H9 (cell line): ENCODE results near the gene PGBD5. TPM values are rescaled to one million over a fixed set of nuclear protein-coding genes. Genes with fewer than 3 reads are reported as not detected.

Experiments
- DNase-seq: peaks from one replicate; pipeline ENCODE4 v3.0.0-alpha.2; 2017
- H2AFZ ChIP-seq: one replicate; pipeline ENCODE4 v1.6.1; 2013; ENCODE audit warnings: mild to moderate bottlenecking, low read length, control low read depth, moderate library complexity
- H2AK5ac ChIP-seq: 2 replicates; pipeline ENCODE4 v1.6.1; 2013; ENCODE audit warnings: low read length, control low read depth, mixed read lengths; ENCODE audit not compliant: insufficient read length
- H2BK120ac ChIP-seq: one replicate; pipeline ENCODE4 v1.6.1; 2013; ENCODE audit warnings: low read depth, mild to moderate bottlenecking, low read length, control low read depth, inconsistent platforms; ENCODE audit not compliant: poor library complexity, severe bottlenecking
- H2BK12ac ChIP-seq: 2 replicates; pipeline ENCODE4 v1.6.1; 2013; ENCODE audit warnings: low read length, control low read depth, mixed read lengths, low read depth; ENCODE audit not compliant: insufficient read length
- H2BK15ac ChIP-seq: 2 replicates; pipeline ENCODE4 v1.6.1; 2013; ENCODE audit warnings: low read depth, low read length, control low read depth
- H2BK20ac ChIP-seq: one replicate; pipeline ENCODE4 v1.6.1; 2013; ENCODE audit warnings: low read depth, mild to moderate bottlenecking, low read length, control low read depth, inconsistent platforms; ENCODE audit not compliant: poor library complexity, severe bottlenecking
- H2BK5ac ChIP-seq: 2 replicates; pipeline ENCODE4 v1.6.1; 2013; ENCODE audit warnings: low read length, control low read depth, mixed read lengths; ENCODE audit not compliant: insufficient read length
- H3K14ac ChIP-seq: 2 replicates; pipeline ENCODE4 v1.6.1; 2013; ENCODE audit warnings: low read length, control low read depth; ENCODE audit not compliant: insufficient read depth
- H3K18ac ChIP-seq: 2 replicates; pipeline ENCODE4 v1.6.1; 2013; ENCODE audit warnings: low read depth, mild to moderate bottlenecking, mixed read lengths, low read length, control low read depth; ENCODE audit not compliant: insufficient read length
- H3K23ac ChIP-seq: 2 replicates; pipeline ENCODE4 v1.6.1; 2013; ENCODE audit warnings: low read length, control low read depth, mixed read lengths, low read depth; ENCODE audit not compliant: insufficient read length
- H3K23me2 ChIP-seq: 2 replicates; pipeline ENCODE4 v1.6.1; 2013; ENCODE audit warnings: low read depth, mild to moderate bottlenecking, mixed read lengths, low read length, control low read depth; ENCODE audit not compliant: insufficient read length, poor library complexity, severe bottlenecking
- H3K27ac ChIP-seq: 2 replicates; pipeline ENCODE4 v1.5.1; 2013; ENCODE audit warnings: low read length, control low read depth, mixed read lengths, low read depth; ENCODE audit not compliant: insufficient read length
- H3K27me3 ChIP-seq: 2 replicates; pipeline ENCODE4 v1.6.1; 2013; ENCODE audit warnings: low read length, control low read depth, inconsistent platforms; ENCODE audit not compliant: insufficient read depth
- H3K4ac ChIP-seq: 2 replicates; pipeline ENCODE4 v1.6.1; 2013; ENCODE audit warnings: low read depth, mild to moderate bottlenecking, control low read depth, inconsistent platforms, low read length, moderate library complexity
- H3K4me1 ChIP-seq: 2 replicates; pipeline ENCODE4 v1.6.1; 2013; ENCODE audit warnings: low read length, control low read depth, inconsistent platforms; ENCODE audit not compliant: insufficient read depth
- H3K4me2 ChIP-seq: 2 replicates; pipeline ENCODE4 v1.6.1; 2013; ENCODE audit warnings: low read length, control low read depth, mixed read lengths; ENCODE audit not compliant: insufficient read length, insufficient read depth
- H3K56ac ChIP-seq: 2 replicates; pipeline ENCODE4 v1.6.1; 2013; ENCODE audit warnings: low read depth, mild to moderate bottlenecking, mixed read lengths, low read length, control low read depth; ENCODE audit not compliant: insufficient read length
- H3K79me1 ChIP-seq: 2 replicates; pipeline ENCODE4 v1.6.1; 2013; ENCODE audit warnings: low read depth, mild to moderate bottlenecking, moderate library complexity, low read length, control low read depth, inconsistent platforms; ENCODE audit not compliant: insufficient read depth, poor library complexity, severe bottlenecking
- H3K79me2 ChIP-seq: 2 replicates; pipeline ENCODE4 v1.6.1; 2013; ENCODE audit warnings: low read length, control low read depth, inconsistent platforms; ENCODE audit not compliant: insufficient read depth
- H3K9ac ChIP-seq: 2 replicates; pipeline ENCODE4 v1.6.1; 2013; ENCODE audit warnings: low read length, control low read depth, mixed read lengths; ENCODE audit not compliant: insufficient read length; ENCODE audit errors: extremely low read depth
- H3K9me3 ChIP-seq: one replicate; pipeline ENCODE4 v1.6.1; 2013; ENCODE audit warnings: low read depth, low read length, inconsistent platforms; ENCODE audit not compliant: control insufficient read depth
- H3T11ph ChIP-seq: one replicate; pipeline ENCODE4 v1.6.1; 2013; ENCODE audit warnings: mild to moderate bottlenecking, low read length, control low read depth, inconsistent platforms
- H4K20me1 ChIP-seq: one replicate; pipeline ENCODE4 v1.6.1; 2013; ENCODE audit not compliant: control insufficient read depth, insufficient read length, insufficient read depth
- H4K5ac ChIP-seq: 2 replicates; pipeline ENCODE4 v1.6.1; 2013; ENCODE audit warnings: low read depth, mild to moderate bottlenecking, mixed read lengths, low read length, control low read depth; ENCODE audit not compliant: insufficient read length
- H4K8ac ChIP-seq: replicated peaks from 2 replicates; pipeline ENCODE4 v1.6.1; 2013; ENCODE audit warnings: low read length, control low read depth, mixed read lengths, low read depth; ENCODE audit not compliant: insufficient read length
- H4K91ac ChIP-seq: 2 replicates; pipeline ENCODE4 v1.6.1; 2013; ENCODE audit warnings: low read depth, mild to moderate bottlenecking, moderate library complexity, mixed read lengths, low read length, control low read depth; ENCODE audit not compliant: insufficient read length
- H3K27ac Mint-ChIP-seq, 3 experiments: 2 replicates in 2 of 3; 3 replicates in 1 of 3; pipeline ENCODE4 v1.8.0; 2020 to 2021; ENCODE audit warnings: mixed read lengths in 3 of 3, mild to moderate bottlenecking in 1 of 3, moderate library complexity in 1 of 3
- H3K27me3 Mint-ChIP-seq: 2 replicates; pipeline ENCODE4 v1.8.0; 2021; ENCODE audit warnings: low read depth, mild to moderate bottlenecking, moderate library complexity, mixed read lengths
- H3K36me3 Mint-ChIP-seq, 3 experiments: 2 replicates in 2 of 3; 3 replicates in 1 of 3; pipeline ENCODE4 v1.8.0; 2020 to 2021; ENCODE audit warnings: low read depth in 3 of 3, mixed read lengths in 3 of 3; ENCODE audit not compliant: insufficient read depth in 1 of 3
- H3K4me1 Mint-ChIP-seq, 2 experiments: 2 replicates each; pipeline ENCODE4 v1.8.0; 2020; ENCODE audit warnings: mixed read lengths in 2 of 2
- H3K4me3 Mint-ChIP-seq, 2 experiments: 2 replicates in 1 of 2; 3 replicates in 1 of 2; pipeline ENCODE4 v1.8.0; 2020 to 2021; ENCODE audit warnings: mild to moderate bottlenecking in 2 of 2, mixed read lengths in 2 of 2, moderate library complexity in 1 of 2
- H3K9me3 Mint-ChIP-seq, 2 experiments: 2 replicates in 1 of 2; 3 replicates in 1 of 2; pipeline ENCODE4 v1.8.0; 2020; ENCODE audit warnings: mild to moderate bottlenecking in 2 of 2, mixed read lengths in 2 of 2, moderate library complexity in 1 of 2
- WGBS: extraction: QIAGEN DNeasy Blood & Tissue Kit; methylation state at CpG from one replicate; pipeline ENCODE4 v1.1.7; 2013; ENCODE audit warnings: missing lambda C conversion rate, low lambda C conversion rate, mixed read lengths; ENCODE audit not compliant: insufficient read length; ENCODE audit errors: extremely low coverage; 5-methylcytosine and 5-hydroxymethylcytosine counted together
- total RNA-seq: library from RNA; stranded (reverse); gene quantifications from 2 replicates; pipeline ENCODE4 v1.2.1, GENCODE V29; 2021
- TF ChIP-seq, protein P1 (sequence below): fragments of 200-600 bp; sonication (generic); conservative IDR thresholded peaks from 3 replicates; pipeline ENCODE4 v1.8.0; 2021; ENCODE audit warnings: antibody characterized with exemption, mild to moderate bottlenecking

PGBD5 gene
- total RNA-seq, 1 experiment from 2014 or later, result 19.1 TPM

DNA sequence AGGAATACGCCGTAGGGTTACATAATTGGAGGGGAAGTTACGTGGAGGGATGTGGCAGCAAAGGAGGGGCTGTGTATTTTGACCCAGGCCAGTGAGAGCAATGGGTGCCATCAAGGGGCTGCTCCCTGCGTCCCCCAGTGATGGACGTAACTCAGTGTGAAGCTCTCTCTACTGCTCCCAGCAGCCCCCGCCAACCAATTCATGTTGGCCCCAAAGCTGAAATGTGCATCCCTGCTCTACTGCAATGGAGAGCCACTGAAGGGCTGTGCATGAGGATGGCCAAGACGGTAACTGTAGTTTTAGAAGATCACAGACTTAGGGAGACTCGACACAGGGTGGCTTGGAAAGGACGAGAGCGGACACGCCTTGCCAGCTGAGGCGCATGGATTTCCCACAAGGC lies 38.3 kb downstream of the PGBD5 start:
- H4K91ac ChIP-seq, result no peak overlapping the region
- no peak overlapping the region for H3K23ac ChIP-seq
- no peak overlapping the region for H2AK5ac ChIP-seq
- H3T11ph ChIP-seq, result no peak overlapping the region
- H2BK15ac ChIP-seq, result no peak overlapping the region
- H4K8ac ChIP-seq, result no peak overlapping the region
- no peaks in the 10 kb centered on the region; the same call in 1 of the 2 replicates for H3K27me3 Mint-ChIP-seq
- no peak overlapping the region for H3K4ac ChIP-seq
- H3K79me2 ChIP-seq, result no peaks in the 10 kb centered on the region; the same call in 1 of the 2 replicates
- TF ChIP-seq, protein P1, sequence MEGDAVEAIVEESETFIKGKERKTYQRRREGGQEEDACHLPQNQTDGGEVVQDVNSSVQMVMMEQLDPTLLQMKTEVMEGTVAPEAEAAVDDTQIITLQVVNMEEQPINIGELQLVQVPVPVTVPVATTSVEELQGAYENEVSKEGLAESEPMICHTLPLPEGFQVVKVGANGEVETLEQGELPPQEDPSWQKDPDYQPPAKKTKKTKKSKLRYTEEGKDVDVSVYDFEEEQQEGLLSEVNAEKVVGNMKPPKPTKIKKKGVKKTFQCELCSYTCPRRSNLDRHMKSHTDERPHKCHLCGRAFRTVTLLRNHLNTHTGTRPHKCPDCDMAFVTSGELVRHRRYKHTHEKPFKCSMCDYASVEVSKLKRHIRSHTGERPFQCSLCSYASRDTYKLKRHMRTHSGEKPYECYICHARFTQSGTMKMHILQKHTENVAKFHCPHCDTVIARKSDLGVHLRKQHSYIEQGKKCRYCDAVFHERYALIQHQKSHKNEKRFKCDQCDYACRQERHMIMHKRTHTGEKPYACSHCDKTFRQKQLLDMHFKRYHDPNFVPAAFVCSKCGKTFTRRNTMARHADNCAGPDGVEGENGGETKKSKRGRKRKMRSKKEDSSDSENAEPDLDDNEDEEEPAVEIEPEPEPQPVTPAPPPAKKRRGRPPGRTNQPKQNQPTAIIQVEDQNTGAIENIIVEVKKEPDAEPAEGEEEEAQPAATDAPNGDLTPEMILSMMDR, result no peak
- no peaks in the 10 kb centered on the region for H4K20me1 ChIP-seq
- no peak overlapping the region for H3K4me2 ChIP-seq
- H3K4me3 Mint-ChIP-seq, result no peak overlapping the region
- H2BK20ac ChIP-seq, result no peak overlapping the region
- H2BK5ac ChIP-seq, result no peak overlapping the region
- no peaks in the 10 kb centered on the region for H3K23me2 ChIP-seq
- no peak overlapping the region for H3K9ac ChIP-seq
- no peak overlapping the region for H3K56ac ChIP-seq
- no peak overlapping the region for H2AFZ ChIP-seq
- peaks cover 29 to 30% of the 10 kb centered on the region in 2 experiments for H3K4me1 Mint-ChIP-seq
- no peak overlapping the region for H3K27ac ChIP-seq
- no peak overlapping the region for H4K5ac ChIP-seq
- WGBS, result no CpG with 5 or more reads among the region's 12 CpGs
- H3K18ac ChIP-seq, result no peak overlapping the region
- DNase-seq, result no peak
- H3K14ac ChIP-seq, result no peak overlapping the region
- H2BK12ac ChIP-seq, result no peak overlapping the region
- no peaks in the 10 kb centered on the region for H3K9me3 ChIP-seq
- peak overlapping the region in 1 of 3 experiments; percentile 61; a peak in 2 of 7 replicates for H3K27ac Mint-ChIP-seq
- no peaks in the 10 kb centered on the region for H3K9me3 Mint-ChIP-seq
- no peak overlapping the region for H2BK120ac ChIP-seq
- H3K36me3 Mint-ChIP-seq, result peaks cover 0 to 4% (median 0%) of the 10 kb centered on the region in 3 experiments; a peak in 2 of 7 replicates
- peaks cover 4% of the 10 kb centered on the region for H3K79me1 ChIP-seq
- peaks cover 12% of the 10 kb centered on the region for H3K4me1 ChIP-seq
- no peaks in the 10 kb centered on the region for H3K27me3 ChIP-seq
